ENCODE results near the gene LILRB5. TPM values are rescaled to one million over a fixed set of nuclear protein-coding genes. Genes with fewer than 3 reads are reported as not detected.

The LILRB5 gene
- total and polyA plus RNA-seq, 9 of the 15 experiments (the other 6 are each of a cell fraction or from before 2014, with no cell fraction given) = not detected

DNA sequence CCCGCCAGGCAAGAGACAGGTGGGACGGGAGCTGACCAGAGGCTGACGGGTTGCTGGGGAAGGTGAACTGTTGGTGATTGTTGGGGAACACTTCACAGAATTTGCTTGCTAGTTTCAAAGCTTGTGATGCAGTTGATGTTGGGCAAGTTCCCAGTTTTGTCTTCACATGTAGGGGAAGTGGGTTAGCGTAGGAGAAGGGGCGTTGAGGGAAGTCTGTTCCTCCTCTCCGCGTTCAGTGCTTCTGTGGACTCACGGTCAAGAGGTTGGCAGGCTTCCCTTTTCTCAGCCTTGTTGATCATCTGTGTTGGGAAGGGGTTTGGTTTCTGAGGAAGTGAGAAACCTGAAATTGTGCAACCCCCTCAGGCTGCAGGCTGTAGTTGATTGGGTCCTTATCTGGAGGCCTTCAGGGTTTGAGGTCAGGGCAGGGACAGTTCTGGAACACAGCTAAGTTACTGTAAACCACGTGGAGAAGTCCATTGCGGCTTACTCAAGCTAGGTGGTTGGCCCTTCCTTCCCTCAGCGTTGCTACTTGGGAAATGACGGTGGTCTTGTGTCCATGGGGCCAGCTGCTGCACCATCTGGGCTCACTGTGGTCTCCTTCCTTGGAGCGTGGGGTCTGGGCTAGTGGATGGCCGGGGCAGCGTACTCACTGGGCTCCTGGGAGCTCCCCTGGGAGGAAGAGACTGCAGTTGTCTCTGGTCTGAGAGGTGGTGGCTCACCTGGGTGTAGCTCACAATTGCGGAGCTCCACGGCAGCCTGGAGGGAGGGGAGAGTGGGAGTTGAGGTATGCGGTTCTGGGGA lies 48.9 kb downstream of the LILRB5 start (continued):
- no peak for TF ChIP-seq RBM15 (IDR thresholded peaks at IDR 0.05; ENCODE audit: insufficient read depth, low read length)
- TF ChIP-seq PRPF4 (IDR thresholded peaks at IDR 0.05; ENCODE audit: insufficient read depth, low read depth, low read length, poor library complexity, severe bottlenecking) = no peak
- TF ChIP-seq RBM25 (IDR thresholded peaks at IDR 0.05; ENCODE audit: low read depth, low read length, severe bottlenecking) = no peak
- TF ChIP-seq, protein P1, sequence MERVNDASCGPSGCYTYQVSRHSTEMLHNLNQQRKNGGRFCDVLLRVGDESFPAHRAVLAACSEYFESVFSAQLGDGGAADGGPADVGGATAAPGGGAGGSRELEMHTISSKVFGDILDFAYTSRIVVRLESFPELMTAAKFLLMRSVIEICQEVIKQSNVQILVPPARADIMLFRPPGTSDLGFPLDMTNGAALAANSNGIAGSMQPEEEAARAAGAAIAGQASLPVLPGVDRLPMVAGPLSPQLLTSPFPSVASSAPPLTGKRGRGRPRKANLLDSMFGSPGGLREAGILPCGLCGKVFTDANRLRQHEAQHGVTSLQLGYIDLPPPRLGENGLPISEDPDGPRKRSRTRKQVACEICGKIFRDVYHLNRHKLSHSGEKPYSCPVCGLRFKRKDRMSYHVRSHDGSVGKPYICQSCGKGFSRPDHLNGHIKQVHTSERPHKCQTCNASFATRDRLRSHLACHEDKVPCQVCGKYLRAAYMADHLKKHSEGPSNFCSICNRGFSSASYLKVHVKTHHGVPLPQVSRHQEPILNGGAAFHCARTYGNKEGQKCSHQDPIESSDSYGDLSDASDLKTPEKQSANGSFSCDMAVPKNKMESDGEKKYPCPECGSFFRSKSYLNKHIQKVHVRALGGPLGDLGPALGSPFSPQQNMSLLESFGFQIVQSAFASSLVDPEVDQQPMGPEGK (CRISPR knock-in tag; IDR thresholded peaks at IDR 0.05; ENCODE audit: borderline replicate concordance) = no peak
- TF ChIP-seq SMARCA5 (IDR thresholded peaks at IDR 0.05) = no peak
- no peak for TF ChIP-seq SRSF9 (IDR thresholded peaks at IDR 0.05; ENCODE audit: borderline replicate concordance, low read depth, low read length)
- TF ChIP-seq MCM5 (IDR thresholded peaks at IDR 0.05; ENCODE audit: low read depth) = no peak
- TF ChIP-seq, protein P2, sequence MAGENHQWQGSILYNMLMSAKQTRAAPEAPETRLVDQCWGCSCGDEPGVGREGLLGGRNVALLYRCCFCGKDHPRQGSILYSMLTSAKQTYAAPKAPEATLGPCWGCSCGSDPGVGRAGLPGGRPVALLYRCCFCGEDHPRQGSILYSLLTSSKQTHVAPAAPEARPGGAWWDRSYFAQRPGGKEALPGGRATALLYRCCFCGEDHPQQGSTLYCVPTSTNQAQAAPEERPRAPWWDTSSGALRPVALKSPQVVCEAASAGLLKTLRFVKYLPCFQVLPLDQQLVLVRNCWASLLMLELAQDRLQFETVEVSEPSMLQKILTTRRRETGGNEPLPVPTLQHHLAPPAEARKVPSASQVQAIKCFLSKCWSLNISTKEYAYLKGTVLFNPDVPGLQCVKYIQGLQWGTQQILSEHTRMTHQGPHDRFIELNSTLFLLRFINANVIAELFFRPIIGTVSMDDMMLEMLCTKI (IDR thresholded peaks at IDR 0.05; ENCODE audit: partially characterized antibody) = no peak
- peak in 1 of 2 experiments; percentile 77; a peak in 1 of 3 replicates for TF ChIP-seq CBX3 (IDR thresholded peaks at IDR 0.05; ENCODE audit: borderline replicate concordance in 1 of 2, low read length in 2 of 2)
- no peak for TF ChIP-seq ZNF133 (CRISPR knock-in tag; IDR thresholded peaks at IDR 0.05)
- TF ChIP-seq ZC3H8 (IDR thresholded peaks at IDR 0.05) = no peak
- peak; percentile 15; the same call in 1 of the 2 replicates for TF ChIP-seq ZKSCAN1 (IDR thresholded peaks at IDR 0.05; ENCODE audit: low read depth, low read length)
- no peak for TF ChIP-seq PURB (CRISPR knock-in tag; IDR thresholded peaks at IDR 0.05; ENCODE audit: low read depth)
- TF ChIP-seq YBX1 (IDR thresholded peaks at IDR 0.05) = no peak
- no peak for TF ChIP-seq POLR3A (IDR thresholded peaks at IDR 0.05; ENCODE audit: borderline replicate concordance, extremely low read depth, insufficient read depth, insufficient read length)
- TF ChIP-seq HCFC1 (IDR thresholded peaks at IDR 0.05; ENCODE audit: low read depth, low read length) = no peak
- TF ChIP-seq, protein P3, sequence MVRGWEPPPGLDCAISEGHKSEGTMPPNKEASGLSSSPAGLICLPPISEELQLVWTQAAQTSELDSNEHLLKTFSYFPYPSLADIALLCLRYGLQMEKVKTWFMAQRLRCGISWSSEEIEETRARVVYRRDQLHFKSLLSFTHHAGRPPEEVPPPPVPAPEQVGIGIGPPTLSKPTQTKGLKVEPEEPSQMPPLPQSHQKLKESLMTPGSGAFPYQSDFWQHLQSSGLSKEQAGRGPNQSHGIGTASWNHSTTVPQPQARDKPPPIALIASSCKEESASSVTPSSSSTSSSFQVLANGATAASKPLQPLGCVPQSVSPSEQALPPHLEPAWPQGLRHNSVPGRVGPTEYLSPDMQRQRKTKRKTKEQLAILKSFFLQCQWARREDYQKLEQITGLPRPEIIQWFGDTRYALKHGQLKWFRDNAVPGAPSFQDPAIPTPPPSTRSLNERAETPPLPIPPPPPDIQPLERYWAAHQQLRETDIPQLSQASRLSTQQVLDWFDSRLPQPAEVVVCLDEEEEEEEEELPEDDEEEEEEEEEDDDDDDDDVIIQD (CRISPR knock-in tag; IDR thresholded peaks at IDR 0.05) = no peak
- peak; percentile 85; the same call in 1 of the 2 replicates for TF ChIP-seq ATF7 (IDR thresholded peaks at IDR 0.05)
- TF ChIP-seq CBFA2T2 (conservative IDR thresholded peaks at IDR 0.05) = peak; percentile 87
- no peak for TF ChIP-seq FUS (optimal IDR thresholded peaks at IDR 0.05; ENCODE audit: low read depth, low read length)
- TF ChIP-seq ZFP30 (CRISPR knock-in tag; IDR thresholded peaks at IDR 0.05; ENCODE audit: borderline replicate concordance) = no peak
- TF ChIP-seq ZNF174 (CRISPR knock-in tag; IDR thresholded peaks at IDR 0.05) = no peak
- peak; percentile 52 for TF ChIP-seq HMGN3 (IDR thresholded peaks at IDR 0.05; ENCODE audit: borderline replicate concordance, extremely low read depth, insufficient read length, low read depth, low read length)
- TF ChIP-seq ZNF165 (CRISPR knock-in tag; IDR thresholded peaks at IDR 0.05; ENCODE audit: borderline replicate concordance) = 0 out of 2 replicates have a peak, but pooled peaks have one; percentile 35
- no peak for TF ChIP-seq C11orf30 (IDR thresholded peaks at IDR 0.05; ENCODE audit: low read depth)
